H54 (cell line): ENCODE data around the gene ARID3B.

Experiments used
- DNase-seq: peaks from one replicate; pipeline ENCODE4 v3.0.0; 2011; ENCODE audit warnings: low spot score, mixed read lengths; ENCODE audit not compliant: insufficient read length
- FAIRE-seq: peaks from 3 replicates; lab custom pipeline; 2011; peaks lifted over from hg19 to GRCh38; lab: Jason Lieb, UNC
- POLR2A ChIP-seq: IDR thresholded peaks from 2 replicates; pipeline ENCODE4 v1.6.1; 2011; ENCODE audit warnings: low read depth, mild to moderate bottlenecking, low read length

ARID3B gene

DNA sequence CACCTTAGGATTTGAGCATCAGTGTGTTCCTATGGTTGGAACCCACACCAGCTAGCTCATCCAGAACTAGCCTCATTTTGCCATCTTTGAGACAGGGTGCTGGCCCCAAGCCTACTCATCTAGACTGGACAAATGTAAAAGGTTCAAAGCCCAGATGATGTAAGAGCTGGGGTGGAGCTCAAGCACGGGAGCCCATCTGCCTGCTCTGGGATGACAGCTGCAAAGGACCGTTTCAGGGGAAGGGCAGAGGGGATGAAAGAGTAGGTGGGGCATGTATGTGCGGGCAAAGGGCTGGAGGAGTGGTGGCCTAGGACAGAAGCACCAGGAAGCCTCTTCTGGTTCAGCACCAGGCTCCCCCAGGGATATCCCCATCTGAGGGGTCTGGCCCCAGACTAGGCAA lies 90.4 kb downstream of the ARID3B start:
- DNase-seq = no peak
- no peak for TF ChIP-seq POLR2A
- FAIRE-seq = no peak

DNA sequence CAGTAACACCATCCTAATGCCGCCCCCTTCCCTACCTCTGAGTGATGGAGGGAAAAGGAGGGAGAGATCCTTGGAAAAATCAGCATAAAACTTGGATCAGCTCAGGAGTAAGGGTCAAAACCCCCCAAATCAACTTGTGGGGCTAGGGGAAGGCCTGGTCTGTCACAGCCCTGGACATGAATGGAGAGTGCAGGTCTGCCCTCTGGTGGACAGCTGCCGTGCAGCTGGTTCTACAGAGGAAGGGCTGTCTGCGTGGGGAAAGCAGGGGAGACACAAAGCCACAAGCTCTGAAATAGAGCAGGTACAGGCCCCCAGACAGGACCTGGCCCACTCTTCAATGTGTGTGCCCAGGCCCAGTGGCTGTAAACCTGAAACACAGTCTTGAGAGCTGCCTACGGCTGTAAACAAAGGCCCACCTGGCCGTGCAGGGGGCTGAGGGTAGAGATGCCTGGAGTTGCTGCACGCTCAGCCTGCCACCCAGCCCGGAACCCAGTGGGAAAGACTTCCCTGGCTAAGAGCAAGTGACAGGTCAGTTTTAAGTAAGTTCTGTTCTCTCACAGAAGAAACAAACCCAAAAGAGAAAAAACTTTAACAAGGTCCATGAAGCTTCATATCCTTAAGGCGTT lies 91.0 kb downstream of the ARID3B start:
- DNase-seq = peak; percentile 48
- FAIRE-seq = no peak
- no peak for TF ChIP-seq POLR2A

DNA sequence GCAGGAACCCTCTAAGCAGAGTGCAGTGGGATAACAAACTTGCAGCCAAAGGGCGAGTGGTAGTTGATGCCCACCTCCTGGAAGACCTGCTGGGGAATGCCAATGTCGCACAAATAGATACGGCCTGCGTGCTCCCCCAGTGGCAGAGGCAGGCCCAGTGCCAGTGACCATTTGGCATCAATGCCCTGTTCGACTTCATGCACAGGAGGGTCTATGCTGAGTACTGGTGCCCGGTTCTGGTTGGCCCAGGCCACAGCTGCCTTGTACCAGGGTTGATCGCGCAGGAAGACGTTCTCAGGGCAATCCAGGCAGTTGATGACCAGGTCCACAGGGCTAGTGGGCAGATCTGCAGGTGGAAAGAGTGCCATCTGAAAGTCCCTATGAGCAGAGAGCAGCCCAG lies 91.6 kb downstream of the ARID3B start:
- FAIRE-seq = no peak
- no peak for DNase-seq
- TF ChIP-seq POLR2A = no peak

DNA sequence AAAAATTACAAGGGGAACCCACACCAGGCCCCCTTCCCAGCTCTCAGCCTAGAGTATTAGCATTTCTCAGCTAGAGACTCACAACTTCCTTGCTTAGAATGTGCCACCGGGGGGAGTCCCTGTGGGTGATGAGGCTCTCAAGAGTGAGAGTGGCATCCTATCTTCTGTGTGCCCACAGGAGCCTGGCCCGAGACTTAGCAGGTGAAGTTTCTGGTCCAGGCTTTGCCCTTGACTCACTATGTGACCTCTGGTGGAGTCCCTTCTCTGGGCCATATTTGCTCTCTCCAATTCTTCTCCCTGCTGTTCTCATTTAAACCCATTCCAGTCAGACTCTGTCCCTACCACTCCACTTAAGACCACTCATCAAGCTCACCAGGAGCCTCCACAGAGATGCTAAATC lies 92.8 kb downstream of the ARID3B start:
- no peak for TF ChIP-seq POLR2A
- no peak for DNase-seq
- FAIRE-seq = no peak

DNA sequence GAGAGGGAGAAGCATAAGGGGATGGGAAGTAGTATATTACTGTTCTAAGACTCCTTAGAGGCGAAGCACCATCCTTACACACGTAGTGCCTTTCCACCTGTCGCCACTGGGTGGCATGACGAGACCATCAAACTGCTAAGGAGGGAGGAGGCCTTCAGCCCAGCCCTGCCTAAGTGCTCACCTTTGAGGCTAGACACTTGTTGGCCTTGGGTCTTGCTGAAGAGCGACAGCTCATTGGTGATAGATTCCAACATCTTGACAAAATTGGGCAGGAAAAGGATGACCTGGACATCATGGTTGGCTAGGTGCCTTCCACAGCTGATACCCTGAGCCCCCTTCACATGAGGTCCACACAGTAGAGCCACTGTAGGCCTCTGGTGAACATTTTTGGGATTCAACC lies 94.2 kb downstream of the ARID3B start:
- no peak for TF ChIP-seq POLR2A
- DNase-seq (peak; percentile 38), FAIRE-seq (no peak)

DNA sequence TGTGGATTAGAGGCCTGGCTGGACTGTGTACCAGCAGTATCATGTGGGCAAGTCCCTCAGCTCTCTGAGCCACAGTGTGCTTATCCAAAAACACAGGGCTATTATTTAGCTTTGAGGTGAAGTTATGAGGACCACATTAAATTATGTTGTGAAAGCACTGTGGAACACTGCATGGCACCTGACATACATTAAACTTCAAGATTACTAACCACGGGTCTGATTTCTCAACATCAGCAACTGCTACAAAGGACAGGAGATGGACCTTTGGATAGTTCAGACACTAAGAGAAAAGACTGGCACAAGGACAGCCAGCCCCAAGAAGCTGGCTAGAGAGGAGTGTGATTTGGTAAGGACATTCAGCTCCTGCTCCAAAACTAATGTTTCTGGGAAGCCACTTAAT lies 96.0 kb downstream of the ARID3B start:
- TF ChIP-seq POLR2A = no peak
- DNase-seq = no peak
- FAIRE-seq = no peak

DNA sequence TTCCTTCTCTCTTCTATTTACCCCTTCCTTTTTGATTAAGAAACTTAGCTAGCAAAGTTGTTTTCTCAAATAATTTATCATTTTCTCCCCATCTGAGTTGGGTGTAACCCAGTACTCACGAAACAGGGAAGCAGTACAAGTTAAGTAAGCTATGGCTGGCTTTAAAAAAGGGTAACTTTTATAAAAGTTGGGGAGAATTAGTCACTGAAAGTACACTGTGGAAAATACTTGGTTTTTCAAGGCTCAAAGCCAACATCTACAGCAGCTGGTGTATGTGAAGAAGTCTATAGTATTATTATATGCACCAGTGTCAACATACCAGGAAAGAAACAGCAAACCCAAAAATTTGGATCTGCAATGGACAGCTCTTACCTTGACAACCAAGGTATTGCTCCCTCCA lies 100.1 kb downstream of the ARID3B start:
- no peak for TF ChIP-seq POLR2A
- FAIRE-seq = no peak
- DNase-seq = no peak

DNA sequence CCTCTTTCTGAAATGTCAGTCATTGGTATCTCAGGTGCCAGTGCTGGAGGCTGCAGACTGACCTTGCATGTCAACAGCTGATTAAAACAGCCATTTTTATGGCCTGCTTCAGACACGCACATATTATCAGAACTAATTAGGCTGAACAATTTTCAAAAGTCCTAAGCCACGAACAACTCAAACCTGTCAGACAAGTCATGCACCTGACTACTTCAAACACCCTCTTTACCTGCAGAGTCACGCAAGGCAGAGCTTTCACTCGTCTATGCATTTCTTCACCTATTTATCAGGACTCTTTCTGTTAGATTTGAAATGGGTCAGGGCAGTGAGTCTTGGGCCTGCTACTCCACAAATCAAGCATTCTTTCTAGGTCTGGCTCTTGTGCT lies 101.3 kb downstream of the ARID3B start:
- no peak for FAIRE-seq
- no peak for DNase-seq
- TF ChIP-seq POLR2A = no peak

DNA sequence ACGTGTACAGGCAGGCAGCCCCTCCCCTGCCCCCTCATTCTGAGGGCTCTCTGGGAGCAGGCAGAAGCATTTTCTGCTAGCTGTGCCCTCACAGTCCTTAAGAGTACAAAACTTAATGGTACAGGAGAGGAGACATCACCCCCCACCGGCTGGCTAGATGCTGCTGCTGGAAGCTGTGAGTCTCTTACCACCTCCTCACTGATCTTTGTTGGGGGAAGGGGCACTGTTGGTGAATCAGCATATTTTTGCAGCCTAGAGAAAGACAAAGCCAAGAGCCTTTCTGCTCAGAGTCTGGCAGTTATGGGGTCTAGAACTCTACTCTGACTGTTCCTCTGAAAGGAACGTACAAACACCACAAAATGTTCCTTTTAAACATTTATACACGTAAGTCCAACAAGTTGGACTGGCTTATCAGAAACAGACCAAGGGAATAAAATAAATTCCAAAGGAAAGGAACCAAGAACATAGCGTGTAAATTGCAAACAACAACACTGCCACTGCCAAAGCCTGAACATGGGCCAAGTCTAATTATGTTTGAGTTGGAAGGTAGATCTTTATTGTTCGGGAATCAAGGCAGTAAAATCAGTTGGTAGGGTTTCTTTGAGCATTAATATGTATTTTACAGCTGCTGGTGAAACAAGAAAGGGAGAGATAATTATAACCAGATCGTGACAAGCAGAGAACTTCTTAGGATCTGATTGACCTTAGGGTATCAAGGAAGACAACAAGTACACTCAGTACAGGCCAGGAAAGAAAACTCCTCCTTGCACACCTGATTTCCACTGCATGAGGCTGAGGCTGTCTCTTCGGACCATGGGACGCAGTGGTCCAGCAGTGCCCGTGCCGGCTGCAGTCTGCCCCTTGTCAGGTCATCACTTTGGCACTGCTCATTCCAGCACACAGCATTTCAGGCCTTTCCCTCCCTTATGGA lies 102.0 kb downstream of the ARID3B start:
- TF ChIP-seq POLR2A = no peak
- no peak for FAIRE-seq
- DNase-seq = no peak

DNA sequence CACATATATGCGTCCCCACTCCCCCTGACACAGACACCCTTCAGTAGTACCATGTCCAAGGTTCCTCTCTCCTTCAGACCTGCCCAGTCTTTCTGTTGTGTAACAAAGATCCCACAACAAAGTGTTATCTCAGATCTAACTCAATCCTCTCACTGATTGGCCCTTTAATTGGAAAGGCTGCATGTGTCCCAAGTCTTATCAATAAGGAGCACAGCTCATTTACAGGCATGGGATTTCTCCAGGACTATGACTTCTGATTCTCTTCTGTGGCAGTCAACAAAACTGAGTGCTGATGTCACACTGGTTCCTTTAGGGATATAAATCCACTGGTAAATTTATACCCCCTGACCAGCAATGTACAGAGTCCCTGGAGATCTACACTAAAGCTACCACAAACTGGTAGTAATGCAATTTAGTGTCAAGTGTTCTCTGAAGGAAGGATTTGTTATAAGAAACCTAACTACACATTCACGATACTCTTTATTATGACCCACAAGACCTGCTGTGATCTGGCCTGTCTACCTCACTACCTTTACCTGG lies 102.7 kb downstream of the ARID3B start:
- no peak for TF ChIP-seq POLR2A
- FAIRE-seq (no peak), DNase-seq (no peak)

DNA sequence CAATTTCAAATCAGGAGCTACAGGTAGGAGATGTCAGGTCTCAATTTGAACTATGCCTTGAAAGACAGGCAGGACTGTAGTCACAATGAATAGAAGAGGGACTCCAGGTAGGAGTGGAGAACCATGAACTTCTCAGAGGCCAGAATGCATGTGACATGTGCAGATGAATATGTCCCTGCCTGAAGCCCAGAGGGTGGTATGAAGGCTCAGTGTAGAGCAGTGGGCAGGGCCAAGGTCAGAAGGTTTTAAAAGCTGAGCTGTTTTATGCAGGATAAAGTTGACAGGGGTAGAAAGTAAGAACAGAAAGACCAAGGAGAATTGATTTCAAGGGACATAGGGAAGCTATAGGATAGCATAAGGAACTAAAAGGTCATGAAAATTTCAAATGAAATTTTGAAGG lies 105.5 kb downstream of the ARID3B start:
- FAIRE-seq (no peak), DNase-seq (no peak)
- TF ChIP-seq POLR2A = no peak
